ENCODE measurements around the gene FPR1.

The FPR1 gene

DNA sequence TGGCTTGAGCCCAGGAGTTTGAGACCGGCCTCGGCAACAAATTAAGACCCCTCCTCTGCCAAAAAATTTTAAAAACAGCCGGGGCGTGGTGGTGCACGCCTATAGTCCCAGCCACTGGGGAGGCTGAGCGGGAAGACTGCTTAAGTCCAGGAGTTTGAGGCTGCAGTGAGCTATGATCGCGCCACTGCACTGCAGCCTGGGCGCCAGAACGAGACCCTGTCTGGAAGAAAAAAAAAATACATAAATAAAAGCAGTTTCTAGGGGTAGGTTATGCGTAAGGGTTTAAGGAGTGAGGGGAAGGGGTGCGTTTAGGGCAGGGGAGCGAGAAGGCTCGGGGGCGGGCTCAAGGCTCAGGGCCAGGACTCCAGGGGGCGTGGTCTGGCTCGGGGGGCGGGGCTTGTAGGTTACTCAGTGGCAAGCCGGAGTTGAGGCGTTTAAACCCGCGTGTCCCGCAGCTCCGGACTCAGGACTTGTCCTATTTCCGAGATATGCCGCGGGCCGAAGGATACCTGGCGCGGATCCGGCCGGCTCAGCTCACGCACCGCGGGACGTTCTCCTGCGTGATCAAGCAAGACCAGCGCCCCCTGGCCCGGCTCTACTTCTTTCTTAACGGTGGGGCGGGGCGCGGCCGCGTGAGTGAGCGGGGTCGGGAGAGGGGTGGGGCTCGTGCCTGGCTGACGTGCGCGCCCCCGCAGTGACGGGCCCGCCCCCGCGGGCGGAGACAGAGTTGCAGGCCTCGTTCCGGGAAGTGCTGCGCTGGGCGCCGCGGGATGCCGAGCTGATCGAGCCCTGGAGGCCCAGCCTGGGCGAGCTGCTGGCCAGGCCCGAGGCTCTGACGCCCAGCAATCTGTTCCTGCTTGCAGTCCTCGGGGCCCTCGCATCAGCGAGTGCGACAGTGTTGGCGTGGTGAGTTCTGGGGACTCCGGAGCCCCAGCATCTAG lies 47.8 kb downstream of the FPR1 start:
- peak; percentile 29 for DNase-seq

GRCh38 chr19:51702825-51703574 lies 48.7 kb downstream of the FPR1 start:
- no peak for DNase-seq

- DNase-seq, result no peak
These were observed 49.4 kb downstream of the FPR1 start for GRCh38 chr19:51702103-51702824.

DNA sequence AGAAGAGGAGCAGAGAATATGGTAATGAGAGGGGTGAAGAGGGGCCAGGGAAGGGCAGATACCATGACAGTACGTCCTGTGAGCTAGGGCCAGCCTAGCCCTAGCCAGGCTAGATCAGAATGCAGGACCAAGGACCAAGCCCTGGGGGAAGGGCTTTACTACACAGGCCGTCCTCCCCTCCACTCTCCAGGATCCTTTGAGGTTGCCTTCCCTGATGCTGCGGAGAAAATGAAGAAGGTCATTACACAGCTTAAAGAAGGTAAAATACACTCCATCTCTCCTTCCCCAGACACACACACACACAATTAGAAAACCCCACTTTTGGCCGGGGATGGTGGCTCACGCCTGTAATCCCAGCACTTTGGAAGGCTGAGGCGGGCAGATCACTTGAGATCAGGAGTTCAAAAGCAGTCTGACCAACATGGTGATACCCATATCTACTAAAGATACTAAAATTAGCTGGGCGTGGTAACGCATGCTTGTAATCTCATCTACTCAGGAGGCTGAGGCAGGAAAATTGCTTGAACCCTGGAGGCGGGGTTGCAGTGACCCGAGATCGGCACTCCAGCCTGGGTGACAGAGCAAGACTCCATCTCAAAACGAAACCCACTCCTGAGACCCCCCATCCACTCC lies 50.1 kb downstream of the FPR1 start:
- DNase-seq, result no peak

DNA sequence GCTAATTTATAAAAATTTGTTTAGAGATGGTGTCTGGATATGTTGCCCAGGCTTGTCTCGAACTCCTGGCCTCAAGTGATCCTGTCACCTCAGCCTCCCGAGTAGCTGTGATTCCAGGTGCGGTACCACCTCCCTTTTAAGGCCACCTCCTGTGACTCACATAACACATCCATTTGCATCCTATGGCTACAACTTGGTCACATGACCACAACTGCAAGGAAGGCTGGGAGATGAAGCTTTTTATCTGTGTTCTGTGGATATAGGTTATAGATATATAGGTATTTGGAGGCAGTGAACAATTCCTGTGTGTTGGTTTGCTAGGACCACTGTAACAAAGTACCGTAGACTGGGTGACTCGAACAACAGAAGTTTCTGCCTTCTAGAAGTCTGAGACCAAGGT lies 52.5 kb downstream of the FPR1 start:
- no peak for DNase-seq

DNA sequence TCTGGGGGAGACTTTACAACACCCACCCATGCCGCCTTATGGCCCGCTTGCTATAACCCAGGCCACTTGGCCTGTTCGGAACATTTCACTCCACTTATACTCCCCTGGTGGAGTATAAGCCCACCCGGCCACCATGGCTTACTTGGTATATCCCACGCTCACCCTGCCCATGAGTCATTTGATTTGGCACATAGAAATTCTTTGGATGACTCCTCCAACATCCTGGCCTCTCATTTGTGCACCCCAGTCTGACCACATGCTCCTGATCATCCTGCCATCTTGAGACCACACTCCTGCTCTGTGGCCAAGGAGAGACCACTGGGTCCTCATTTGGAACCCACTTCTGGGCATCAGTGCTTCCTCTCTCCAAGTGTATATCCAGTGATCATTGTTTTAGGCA lies 53.4 kb downstream of the FPR1 start:
- DNase-seq, result no peak

DNA sequence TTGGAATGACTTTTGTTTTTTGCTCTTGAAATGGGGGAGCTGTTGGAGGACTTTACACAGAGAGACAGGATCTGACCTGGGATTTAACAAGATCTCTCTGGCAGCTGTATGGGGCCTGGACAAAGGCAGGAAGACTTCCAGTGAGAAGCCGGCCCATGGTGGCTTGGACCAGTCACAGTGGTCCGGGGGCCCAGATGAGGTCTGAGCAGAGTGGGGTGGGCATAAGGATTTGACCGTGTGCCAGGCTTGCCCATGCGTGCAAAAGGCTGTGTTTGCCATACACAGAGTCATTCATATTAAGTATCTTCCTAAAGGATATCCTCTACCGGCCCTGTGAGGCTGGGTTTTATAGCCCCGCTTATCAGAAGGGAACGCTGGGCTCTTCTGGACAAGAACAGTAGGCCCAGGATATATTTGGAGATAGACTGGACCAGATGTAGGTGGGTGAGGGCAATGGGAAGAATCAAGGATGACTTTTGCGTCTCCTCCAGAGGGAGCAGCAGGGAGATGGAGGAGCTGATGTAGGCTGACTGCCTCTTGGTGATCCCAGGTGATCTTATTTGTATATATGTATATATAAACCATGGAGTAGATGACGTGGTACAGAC lies 54.4 kb downstream of the FPR1 start:
- DNase-seq, result no peak

DNA sequence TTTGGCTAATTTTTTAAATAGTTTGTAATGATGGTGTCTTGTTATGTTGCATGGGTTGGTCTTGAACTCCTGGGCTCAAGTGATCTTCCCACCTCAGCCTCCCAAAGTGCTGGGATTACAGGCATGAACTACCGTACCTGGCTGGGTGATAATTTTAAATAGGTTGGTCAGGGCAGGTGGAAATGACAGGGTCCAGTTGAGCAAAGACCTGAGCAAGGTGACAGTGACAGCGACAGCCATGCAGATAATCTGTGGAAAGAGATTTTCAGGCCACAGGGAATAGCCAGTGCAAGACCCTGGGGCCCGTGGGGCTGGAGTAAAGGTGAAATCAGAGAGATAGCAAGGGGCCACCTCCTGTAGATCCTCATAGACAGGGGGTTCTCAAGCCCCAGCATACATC lies 55.1 kb downstream of the FPR1 start:
- no peak for DNase-seq
